GM18505 (cell line): ENCODE measurements around the gene SLIT1.
"Not testable (repeated sequence)": the region's sequence is repeated elsewhere in the genome, so short reads cannot be mapped to it uniquely, and the experiment has no call there.

Source experiments
- ATAC-seq: cut with Tn5 transposase; IDR thresholded peaks from one replicate; pipeline ENCODE4 v1.9.1; 2021; ENCODE audit not compliant: unreplicated experiment
- POLR2A ChIP-seq: IDR thresholded peaks from 4 replicates; pipeline ENCODE4 v1.6.1; 2011; ENCODE audit warnings: borderline replicate concordance; ENCODE audit not compliant: insufficient read depth, insufficient read length; ENCODE audit errors: extremely low read depth

SLIT1 gene

DNA sequence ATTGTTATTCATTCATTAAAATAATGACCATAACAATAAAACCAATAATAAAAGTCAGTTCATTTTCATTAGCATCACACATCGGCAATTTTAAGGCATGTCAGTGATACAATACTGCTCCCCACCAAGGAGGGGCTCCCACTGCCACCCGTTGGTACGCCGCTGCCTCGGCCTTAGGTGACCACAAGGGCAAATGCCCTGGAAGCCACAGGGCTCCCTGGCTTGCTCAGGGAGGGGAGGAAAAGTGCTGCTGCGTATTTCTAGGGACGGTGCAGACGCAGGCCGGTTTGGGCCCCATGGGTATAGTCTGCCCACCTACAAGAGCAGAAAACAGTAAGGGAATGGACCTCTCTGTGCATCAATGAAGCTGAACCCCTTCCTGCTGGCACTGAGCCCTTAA, 85.1 kb downstream of the SLIT1 start:
- no peak for ATAC-seq

DNA sequence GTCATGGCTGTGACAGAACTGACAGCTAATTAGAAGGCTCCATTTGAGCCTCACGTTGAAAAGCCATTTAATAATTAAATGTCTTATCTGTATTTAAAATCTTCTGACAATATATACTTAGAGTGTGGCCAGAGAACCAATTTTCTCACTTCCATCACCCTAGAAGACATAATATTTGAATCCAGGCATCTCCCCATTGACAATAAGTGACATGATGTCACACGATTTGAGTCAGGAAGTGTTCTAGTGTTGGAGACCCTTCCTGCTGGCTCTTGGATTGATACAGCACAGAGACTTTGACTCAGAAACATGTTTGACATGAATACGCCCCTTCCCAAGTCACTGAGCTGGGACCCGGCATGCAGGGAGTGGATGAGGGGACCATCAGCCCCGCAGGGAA, 85.9 kb downstream of the SLIT1 start:
- no peak for ATAC-seq
- no peak for TF ChIP-seq POLR2A

More for the DNA sequence above, 85.1 kb downstream of the SLIT1 start:
- TF ChIP-seq POLR2A = no peak

DNA sequence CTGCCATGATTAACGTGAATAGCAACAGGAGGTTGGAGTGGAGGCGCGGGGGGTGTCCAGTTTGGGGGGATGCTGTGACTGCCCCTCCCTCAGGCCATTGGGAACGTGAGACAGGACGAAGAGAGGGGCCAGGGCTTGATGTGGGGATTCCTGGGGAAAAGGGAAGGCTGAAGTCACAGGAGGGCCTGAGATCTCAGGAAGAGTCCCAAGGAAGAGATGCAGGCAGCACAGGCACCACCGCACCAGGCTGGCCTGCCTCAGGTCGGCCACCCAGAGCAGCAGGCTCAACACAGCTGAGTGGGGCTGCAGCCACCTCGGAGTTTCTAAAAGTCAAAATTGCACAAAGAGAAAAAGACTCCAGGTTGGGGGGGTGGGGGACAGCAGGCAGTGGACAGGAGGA, 86.7 kb downstream of the SLIT1 start:
- no peak for ATAC-seq
- TF ChIP-seq POLR2A = no peak

DNA sequence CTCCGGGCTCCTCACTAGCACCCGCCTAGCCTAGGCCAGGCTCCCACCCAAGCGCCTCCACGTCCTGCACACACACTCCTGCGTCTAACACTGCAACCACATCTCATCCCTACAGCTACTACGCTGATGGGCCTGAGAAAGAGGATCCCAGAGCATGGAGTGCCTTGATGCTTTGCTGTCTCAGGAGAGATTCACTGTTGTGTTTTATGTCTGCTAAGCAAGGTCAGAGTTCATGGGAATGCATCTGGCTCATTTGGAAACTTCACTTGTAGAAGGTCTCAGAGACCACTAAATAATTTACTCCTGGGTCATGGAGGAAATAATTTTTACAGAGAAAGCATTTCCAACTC, 88.7 kb downstream of the SLIT1 start:
- TF ChIP-seq POLR2A = no peak
- no peak for ATAC-seq

DNA sequence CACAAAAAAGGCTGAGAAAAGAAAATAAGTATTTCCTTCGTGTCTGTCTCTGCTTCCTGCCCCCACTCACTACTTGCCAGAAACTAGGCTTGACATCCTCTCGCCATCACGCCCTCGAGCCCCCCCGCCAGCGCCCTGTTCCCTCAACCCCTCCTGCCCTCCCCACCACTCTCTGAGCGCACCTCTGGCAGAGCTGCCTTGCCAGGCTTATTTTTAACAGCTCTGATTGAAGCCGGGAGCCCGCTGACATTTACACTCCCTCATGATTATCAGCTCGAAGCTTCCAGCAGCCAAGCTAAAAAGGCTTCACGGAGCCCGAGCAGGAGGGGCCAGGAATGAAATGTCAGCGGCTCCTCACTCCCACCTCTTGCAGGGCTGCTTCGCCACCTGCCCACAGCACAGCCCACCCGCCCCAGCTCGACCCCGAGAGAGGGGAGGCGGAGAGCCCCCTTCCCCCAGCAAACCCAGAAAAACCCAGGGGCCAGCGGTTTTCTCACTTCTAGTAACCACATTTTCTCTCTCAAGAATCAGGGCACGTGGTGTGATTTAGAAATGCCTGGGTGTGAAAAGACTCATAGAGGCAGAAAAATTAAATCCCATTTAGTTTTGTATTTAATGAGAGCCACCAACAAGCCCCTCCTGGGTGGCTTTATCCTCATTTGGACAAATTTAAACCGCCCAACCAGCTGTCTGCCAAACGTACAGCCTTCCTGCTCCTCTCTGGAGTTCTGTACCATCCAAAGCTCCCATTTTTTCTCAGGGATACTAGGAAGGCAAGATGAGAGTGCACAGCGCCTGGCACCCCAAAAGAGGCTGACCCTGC, 89.3 kb downstream of the SLIT1 start:
- no peak for ATAC-seq
- TF ChIP-seq POLR2A = no peak

DNA sequence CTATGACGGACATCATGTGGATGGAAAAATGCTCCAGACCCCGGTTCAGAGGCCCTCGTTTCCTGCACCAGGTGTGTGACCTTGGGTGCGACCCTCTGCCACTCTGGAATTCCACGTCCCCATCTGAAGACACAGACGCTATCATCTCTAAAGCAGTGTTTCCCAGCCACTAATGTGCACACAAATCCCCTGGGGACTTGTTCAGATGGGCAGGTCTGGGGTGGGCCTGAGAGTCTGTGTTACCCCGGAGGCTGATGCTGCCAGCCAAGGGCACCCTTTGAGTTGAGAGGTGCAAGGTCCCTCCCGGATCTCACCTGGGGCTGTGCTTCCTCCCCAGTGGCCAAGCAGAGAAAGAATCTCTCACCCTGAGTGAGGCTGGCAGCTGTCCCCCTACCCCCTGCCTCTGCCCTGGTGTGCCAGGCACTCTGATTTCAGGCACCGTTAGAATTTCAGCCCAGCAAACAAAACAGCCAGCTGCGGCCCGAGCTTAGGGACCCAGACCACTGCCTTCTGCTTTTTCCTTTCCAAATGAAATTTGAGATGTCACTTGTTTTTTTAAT, 90.0 kb downstream of the SLIT1 start:
- no peak for ATAC-seq
- TF ChIP-seq POLR2A = no peak

DNA sequence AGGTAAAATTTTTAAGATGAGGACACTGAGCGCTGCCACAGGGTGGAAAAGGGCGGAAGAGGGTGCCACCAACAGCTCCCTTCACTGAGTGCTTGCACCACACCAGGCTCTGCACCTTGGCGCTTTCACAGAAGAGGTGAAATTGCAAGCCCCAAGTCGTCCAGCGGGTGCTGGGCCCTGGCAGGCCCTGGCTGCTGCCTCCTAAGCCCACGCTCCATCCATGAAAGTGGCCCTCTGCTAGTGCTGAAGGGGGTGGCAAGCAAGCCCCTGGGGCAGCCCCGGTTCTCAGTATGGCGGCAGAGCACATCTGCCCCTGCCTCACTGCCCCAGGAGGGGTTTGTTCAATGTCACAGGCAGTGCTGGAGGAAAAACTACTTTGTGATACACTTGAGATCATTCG, 95.1 kb downstream of the SLIT1 start:
- TF ChIP-seq POLR2A = no peak
- no peak for ATAC-seq

DNA sequence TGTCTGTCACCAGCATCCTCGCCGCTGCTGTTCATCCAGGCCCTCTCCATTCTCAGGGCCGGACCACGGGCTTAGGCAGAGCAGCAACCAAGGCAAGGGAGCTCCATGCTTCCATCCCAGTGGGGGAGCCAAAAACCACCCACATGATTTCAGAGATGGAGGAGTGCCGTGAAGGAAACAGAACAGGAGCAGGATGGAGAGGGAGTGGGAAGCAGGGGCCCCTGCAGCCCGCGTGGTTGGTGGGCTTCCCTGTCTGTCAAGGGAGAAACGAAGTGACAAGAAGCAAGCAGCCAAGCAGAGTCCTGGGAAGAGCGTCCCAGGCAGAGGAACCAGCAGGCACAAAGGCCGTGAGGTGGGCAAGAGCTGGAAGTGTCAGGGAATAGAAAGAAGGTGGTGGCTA, 95.7 kb downstream of the SLIT1 start:
- no peak for TF ChIP-seq POLR2A
- ATAC-seq = no peak

DNA sequence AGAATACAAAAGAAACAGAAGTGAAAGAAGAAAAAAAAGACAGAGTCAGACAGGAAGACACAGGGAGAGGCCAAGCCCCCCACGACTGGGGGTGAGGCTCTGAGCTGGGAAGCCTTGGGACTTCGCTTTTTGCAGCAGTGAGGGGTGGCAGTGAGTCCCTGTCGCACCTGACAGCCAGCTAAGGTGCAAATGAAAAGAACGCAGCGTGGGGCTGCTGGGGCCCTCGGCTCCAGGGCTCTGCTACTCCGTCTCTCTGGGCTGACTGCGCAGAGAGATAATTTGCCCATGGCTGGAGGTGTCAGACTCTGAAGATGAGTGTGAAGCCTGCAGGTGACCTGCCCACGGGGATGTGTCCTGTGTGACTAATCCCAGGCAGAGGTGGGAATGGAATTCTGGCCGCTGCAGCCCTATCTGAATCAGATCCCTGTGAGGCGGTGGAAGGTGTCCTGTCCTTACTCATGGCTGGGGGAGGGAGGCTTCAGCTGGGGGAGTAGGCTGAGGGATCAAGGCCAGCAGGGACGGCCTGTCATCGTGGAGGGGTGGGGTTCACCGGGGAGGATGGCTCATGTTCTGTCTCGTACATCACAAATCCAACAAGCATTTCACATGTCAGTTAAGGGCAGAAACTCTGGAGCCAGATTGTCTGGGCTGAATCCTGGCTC, 96.4 kb downstream of the SLIT1 start:
- TF ChIP-seq POLR2A = no peak
- ATAC-seq = no peak

DNA sequence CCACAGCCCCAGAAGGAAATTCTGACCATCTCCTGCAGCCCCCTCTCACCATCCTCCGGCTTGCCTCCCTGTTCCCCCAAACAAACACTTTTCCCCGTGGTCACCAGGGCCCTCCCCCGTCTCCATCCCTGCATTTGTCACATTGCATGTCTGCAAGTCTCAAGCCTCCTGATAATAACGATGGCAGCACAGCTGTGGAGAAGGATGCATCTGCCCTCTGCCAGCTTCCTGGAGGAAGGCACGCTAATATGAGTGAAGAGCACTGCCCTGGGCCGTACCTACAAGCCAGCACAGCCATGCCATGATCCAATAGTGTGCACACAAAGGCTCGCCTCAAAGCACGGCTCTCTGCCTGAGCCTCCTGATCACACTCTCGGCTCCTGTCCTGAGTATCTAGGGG, 98.5 kb downstream of the SLIT1 start:
- ATAC-seq = no peak
- no peak for TF ChIP-seq POLR2A

DNA sequence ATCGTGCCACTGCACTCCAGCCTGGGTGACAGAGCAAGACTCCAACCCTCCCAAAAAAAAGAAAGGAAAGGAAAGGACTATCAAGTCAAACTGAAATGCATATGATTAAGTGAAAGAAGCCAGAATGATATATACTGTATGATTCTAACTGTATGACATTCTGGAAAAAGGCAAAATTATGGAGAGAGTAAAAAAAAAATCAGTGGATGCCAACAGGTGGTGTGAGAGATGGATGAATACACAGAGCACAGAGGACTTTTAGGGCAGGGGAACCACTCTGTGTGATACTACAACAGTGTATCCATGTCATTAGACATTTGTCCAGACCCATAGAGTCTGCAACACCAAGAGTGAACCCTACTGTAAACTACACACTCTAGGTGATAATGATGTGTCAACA, 99.2 kb downstream of the SLIT1 start:
- no peak for TF ChIP-seq POLR2A
- no peak for ATAC-seq

DNA sequence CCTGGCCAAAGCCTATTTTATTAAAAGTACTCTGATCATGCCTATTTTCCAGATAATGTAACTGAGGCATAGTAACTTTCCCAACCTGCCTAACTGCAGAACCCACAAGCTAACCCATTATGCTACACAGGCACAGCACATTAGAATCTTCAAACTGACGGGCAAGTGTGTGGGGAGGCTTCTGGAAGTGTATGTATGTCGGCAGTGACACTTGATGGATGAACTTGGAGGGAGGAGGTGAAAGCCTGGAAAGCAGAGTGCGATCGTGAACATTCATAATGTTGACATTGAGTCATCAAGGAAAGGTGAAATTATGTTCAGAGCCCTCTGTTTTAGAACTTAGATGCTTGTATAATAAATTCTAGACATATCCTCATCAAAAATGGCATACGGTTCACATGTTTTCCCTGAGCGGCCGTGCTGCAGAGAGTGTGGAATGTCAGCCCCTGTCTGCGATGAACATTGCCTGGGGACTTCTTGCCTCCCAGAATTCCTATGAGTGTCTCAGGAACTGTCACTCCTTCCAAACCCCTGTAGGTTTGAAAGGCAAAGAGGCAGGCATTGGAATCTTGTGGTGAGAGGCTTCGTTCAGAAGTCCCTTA, 102.4 kb downstream of the SLIT1 start:
- no peak for ATAC-seq
- TF ChIP-seq POLR2A = no peak

DNA sequence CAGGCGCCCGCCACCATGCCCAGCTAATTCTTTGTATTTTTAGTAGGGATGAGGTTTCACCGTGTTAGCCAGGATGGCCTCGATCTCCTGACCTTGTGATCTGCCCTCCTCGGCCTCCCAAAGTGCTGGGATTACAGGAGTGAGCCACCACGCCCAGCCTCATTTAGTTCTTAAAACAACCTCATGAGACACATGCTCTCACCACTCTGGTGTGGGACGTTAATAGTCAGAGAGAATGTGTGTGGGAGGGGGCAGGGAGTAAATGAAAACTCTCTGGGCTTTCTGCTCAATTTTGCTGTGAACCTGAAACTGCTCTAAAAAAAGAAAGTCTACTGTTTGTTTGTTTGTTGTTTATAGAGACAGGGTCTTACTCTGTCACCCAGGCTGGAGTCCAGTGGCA, 103.2 kb downstream of the SLIT1 start:
- ATAC-seq = not testable (repeated sequence)
